HEK293T (cell line): ENCODE results near the gene MICU2.

Experiments
- ARNT ChIP-seq: fragments of 450-650 bp; IDR thresholded peaks from 2 replicates; pipeline ENCODE4 v1.6.1; 2017; ENCODE audit warnings: mild to moderate bottlenecking
- ELF4 ChIP-seq: fragments of 450-650 bp; IDR thresholded peaks from 2 replicates; pipeline ENCODE4 v1.6.1; 2017; ENCODE audit warnings: antibody characterized with exemption
- FOXA1 ChIP-seq: fragments of 450-650 bp; IDR thresholded peaks from 2 replicates; pipeline ENCODE4 v1.6.1; 2016; ENCODE audit warnings: mild to moderate bottlenecking
- FOXK2 ChIP-seq: fragments of 450-650 bp; IDR thresholded peaks from 2 replicates; pipeline ENCODE4 v1.6.1; 2016; ENCODE audit warnings: mild to moderate bottlenecking
- FOXM1 ChIP-seq: fragments of 450-650 bp; IDR thresholded peaks from 2 replicates; pipeline ENCODE4 v1.6.1; 2017; ENCODE audit warnings: mild to moderate bottlenecking, borderline replicate concordance
- NFRKB ChIP-seq: fragments of 450-650 bp; IDR thresholded peaks from 2 replicates; pipeline ENCODE4 v1.6.1; 2016; ENCODE audit warnings: mild to moderate bottlenecking, moderate library complexity
- SP1 ChIP-seq: fragments of 450-650 bp; IDR thresholded peaks from 2 replicates; pipeline ENCODE4 v1.6.1; 2017
- TARDBP ChIP-seq: fragments of 450-650 bp; IDR thresholded peaks from 2 replicates; pipeline ENCODE4 v1.6.1; 2016

- TF ChIP-seq ELF4 (no peak), FOXM1 (no peak), FOXA1 (no peak), TARDBP (no peak), SP1 (no peak), FOXK2 (no peak), NFRKB (no peak), ARNT (no peak)
Observed at GRCh38 chr13:21548577-21548976, 55.4 kb downstream of the MICU2 start.
